ENCODE results near the gene LITAF.
A peak's percentile ranks its signal among the peaks of the same experiment; 100 is the strongest.
"Not testable (repeated sequence)": the region's sequence is repeated elsewhere in the genome, so short reads cannot be mapped to it uniquely, and the experiment has no call there.

Gene LITAF

DNA sequence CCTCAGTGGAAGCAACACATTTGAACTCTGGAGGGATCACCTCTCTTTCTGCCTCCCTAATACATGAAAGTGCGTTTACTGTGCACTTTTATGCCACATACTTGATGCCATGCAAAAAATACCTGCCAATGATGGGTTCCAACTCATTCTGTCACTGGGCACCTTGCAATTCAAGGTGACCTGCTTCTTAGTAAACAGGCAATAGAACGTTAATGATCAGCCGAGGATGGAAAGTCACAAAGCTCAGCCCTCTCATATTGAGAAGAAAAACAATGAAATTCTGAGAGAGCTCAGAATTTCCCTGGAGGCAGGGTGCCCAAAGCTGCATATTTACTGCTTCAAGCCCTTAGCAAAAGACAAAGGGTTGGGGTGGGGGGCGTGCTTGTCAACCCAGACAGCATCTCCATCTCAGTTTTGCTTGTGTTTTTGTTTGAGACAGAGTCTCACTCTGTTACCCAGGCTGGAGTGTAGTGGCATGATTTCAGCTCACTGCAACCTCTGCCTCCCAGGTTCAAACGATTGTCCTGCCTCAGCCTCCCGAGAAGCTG is 23.2 kb downstream of the LITAF start:
- POLR2A ChIA-PET (ENCODE audit: low non-redundant PET) = interaction anchor here (0.7 kb wide), 1 partner anchor 63 kb away, joined by 4 read pairs; no protein-coding TSS in a partner anchor

DNA sequence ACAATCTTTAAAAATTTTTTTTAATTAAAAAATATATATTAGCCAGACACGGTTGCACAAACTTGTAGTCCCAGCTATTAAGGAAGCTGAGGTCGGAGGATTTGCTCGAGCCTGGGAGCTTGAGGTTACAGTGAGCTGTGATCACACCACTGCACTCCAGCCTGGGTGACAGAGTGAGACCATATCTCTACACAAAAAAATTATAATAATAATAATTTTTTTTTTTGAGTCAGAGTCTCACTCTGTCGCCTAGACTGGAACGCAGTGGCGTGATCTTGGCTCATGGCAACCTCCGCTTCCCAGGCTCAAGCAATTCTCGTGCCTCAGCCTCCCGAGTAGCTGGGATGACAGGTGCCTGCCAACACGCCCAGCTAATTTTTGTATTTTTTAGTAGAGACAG is 23.8 kb downstream of the LITAF start:
- TF ChIP-seq, protein P1, sequence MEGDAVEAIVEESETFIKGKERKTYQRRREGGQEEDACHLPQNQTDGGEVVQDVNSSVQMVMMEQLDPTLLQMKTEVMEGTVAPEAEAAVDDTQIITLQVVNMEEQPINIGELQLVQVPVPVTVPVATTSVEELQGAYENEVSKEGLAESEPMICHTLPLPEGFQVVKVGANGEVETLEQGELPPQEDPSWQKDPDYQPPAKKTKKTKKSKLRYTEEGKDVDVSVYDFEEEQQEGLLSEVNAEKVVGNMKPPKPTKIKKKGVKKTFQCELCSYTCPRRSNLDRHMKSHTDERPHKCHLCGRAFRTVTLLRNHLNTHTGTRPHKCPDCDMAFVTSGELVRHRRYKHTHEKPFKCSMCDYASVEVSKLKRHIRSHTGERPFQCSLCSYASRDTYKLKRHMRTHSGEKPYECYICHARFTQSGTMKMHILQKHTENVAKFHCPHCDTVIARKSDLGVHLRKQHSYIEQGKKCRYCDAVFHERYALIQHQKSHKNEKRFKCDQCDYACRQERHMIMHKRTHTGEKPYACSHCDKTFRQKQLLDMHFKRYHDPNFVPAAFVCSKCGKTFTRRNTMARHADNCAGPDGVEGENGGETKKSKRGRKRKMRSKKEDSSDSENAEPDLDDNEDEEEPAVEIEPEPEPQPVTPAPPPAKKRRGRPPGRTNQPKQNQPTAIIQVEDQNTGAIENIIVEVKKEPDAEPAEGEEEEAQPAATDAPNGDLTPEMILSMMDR (conservative IDR thresholded peaks at IDR 0.05; ENCODE audit: low read depth) = no peak
- CTCF ChIA-PET = no interaction called here
- POLR2A ChIA-PET (ENCODE audit: low non-redundant PET) = interaction anchor here (0.7 kb wide), 1 partner anchor 63 kb away, joined by 4 read pairs; no protein-coding TSS in a partner anchor

More for the DNA sequence above, 23.2 kb downstream of the LITAF start:
- TF ChIP-seq, protein P1 (conservative IDR thresholded peaks at IDR 0.05; ENCODE audit: low read depth) = no peak
- H3K27ac ChIP-seq = peak overlapping the region; percentile 73
- DNase-seq (ENCODE audit: low spot score) = no peak
- CTCF ChIA-PET = no interaction called here

DNA sequence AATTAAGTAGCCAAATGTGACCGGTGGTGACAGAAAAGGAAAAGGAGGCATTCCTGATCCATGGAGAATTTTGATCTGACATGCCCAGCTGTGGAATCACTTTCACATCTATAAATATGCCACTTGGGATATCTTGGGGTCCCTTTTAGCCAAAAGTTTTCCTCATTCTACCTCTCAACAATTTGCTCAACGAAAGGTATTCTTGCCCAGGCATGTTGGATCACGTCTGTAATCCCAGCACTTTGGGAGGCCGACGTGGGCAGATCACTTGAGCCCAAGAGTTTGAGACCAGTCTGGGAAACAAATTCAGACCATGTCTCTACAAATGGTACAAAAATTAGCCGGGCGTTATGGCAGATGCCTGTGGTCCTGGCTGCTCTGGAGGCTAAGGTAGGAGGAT is 24.3 kb downstream of the LITAF start:
- TF ChIP-seq, protein P1 (conservative IDR thresholded peaks at IDR 0.05; ENCODE audit: low read depth) = no peak
- peak; percentile 31 for DNase-seq (ENCODE audit: low spot score)
- ChIA-PET CTCF (no interaction called here), POLR2A (ENCODE audit: low non-redundant PET) (no interaction called here)
- peak overlapping the region; percentile 73 for H3K27ac ChIP-seq

More for the DNA sequence above, 23.8 kb downstream of the LITAF start:
- peak overlapping the region; percentile 73 for H3K27ac ChIP-seq
- DNase-seq (ENCODE audit: low spot score) = no peak

DNA sequence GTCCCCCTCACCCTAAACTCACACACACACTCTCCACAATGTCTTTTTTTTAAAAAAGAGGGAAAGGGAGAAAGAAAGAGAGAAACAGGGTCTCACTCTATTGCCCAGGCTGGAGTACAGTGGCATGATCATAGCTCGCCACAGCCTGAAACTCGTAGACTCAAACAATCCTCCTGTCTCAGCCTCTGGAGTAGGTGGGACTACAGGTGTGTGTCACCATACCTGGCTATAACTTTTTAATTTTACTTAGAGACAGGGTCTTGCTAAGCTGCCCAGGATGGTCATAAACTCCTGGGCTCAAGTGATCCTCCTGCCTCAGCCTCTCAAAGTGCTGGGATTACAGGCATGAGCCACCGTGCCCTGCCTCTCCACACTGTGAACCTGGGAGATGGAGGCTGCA is 24.9 kb downstream of the LITAF start:
- ChIA-PET CTCF (no interaction called here), POLR2A (ENCODE audit: low non-redundant PET) (no interaction called here)
- DNase-seq (ENCODE audit: low spot score) = no peak
- TF ChIP-seq, protein P1 (conservative IDR thresholded peaks at IDR 0.05; ENCODE audit: low read depth) = no peak
- peak overlapping the region; percentile 73 for H3K27ac ChIP-seq

DNA sequence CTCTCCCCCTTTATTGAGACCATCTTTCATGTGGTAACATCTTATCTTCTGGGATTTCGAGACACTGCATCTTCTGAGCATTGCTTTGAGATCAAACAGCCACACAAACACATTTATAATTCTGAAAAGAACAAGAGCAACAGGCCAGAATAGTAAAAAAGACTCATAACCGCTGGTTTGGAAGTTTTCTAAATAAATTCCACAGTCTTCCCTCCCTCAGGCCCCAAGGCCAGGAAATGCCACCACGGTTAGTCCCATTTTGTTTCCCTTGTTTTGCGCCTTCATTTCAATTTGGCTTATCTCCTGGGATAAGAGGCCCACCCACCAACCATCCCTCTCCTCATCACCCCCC is 25.3 kb downstream of the LITAF start:
- ChIA-PET POLR2A (ENCODE audit: low non-redundant PET) (no interaction called here), CTCF (no interaction called here)
- no peak for DNase-seq (ENCODE audit: low spot score)
- TF ChIP-seq, protein P1 (conservative IDR thresholded peaks at IDR 0.05; ENCODE audit: low read depth) = no peak
- peak overlapping the region; percentile 73 for H3K27ac ChIP-seq

DNA sequence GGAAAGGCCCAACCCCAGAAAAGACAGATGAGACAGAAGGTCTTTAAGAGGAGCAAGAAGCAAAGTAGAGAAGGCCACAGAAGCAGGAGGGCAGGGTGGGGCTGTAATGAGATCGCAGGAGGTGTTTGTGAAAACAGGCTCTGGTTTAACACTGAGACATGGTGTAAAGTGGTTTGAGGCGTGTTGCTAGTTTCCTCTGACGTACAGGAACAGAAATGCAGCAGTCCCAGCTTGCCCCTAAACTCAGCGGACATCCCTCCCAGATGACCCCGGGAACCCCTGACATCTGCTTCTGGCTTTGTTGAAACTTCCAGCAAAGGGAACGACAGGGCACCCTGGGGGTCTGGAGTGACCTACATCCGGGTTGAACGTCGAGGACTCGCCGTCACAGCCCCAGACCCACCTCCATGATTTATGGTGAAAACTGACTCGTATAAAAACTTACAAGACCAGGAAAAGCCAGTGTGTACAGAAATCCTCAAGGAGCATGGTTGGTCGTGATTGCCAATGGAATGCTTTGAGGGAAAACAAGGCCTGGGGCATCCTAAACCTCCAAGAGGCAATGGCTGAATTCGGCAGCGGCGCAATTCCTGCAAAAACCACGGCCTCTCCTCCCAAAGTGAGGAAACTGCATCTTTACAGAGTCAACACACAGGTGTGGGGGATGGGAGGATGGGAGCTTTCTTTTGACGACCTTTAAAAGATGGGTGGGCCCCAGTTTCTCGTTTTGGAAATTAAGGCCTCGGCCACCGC is 25.8 kb downstream of the LITAF start:
- TF ChIP-seq, protein P1 (conservative IDR thresholded peaks at IDR 0.05; ENCODE audit: low read depth) = no peak
- DNase-seq (ENCODE audit: low spot score) = peak; percentile 30
- peak overlapping the region; percentile 73 for H3K27ac ChIP-seq
- ChIA-PET CTCF (interaction anchor here (0.6 kb wide), 2 partner anchors 17 to 53 kb away, joined by 3 read pairs; no protein-coding TSS in a partner anchor), POLR2A (ENCODE audit: low non-redundant PET) (no interaction called here)

DNA sequence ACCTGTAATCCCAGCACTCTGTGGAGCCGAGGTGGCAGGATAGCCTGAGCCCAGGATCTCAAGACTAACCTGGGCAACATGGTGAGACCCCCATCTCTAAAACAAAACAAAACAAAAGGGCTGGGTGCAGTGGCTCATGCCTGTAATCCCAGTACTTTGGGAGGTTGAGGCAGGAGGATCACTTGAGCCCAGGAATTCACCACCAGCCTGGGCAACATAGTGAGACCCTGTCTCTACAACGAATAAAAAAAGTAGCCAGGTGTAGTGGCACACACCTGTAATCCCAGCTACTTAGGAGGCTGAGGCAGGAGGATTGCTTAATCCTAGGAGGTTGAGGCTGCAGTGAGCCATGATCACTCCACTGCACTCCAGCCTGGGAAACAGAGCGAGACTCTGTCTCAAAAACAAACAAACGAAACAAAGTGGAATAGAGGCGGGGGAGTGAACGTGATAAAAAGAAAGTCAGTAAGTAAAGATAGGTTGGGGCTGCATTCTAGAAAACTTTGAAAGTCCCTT is 28.4 kb downstream of the LITAF start:
- CTCF ChIA-PET; POLR2A ChIA-PET (ENCODE audit: low non-redundant PET); DNase-seq (ENCODE audit: low spot score): not testable (repeated sequence)
- peak overlapping the region; percentile 33 for H3K27ac ChIP-seq
